NCI-H1930 (cell line): Measurements from ENCODE around the gene SHMT1.
"Not testable (repeated sequence)": the region's sequence is repeated elsewhere in the genome, so short reads cannot be mapped to it uniquely, and the experiment has no call there.

ENCODE experiments used
- DNase-seq, 2 experiments: peaks; one replicate each; lab custom pipeline; 2025; lab: John Stamatoyannopoulos, UW

SHMT1 gene

GRCh38 chr17:18363101-18364049 lies at the start of gene SHMT1:
SHMT1 (minus strand) TSS chr17:18363550; CDS start chr17:18355981, 7,569 bp downstream.
- peak; percentile 83 to 91 for DNase-seq

GRCh38 chr17:18412001-18412538 lies 48.7 kb upstream of the SHMT1 start:
- DNase-seq: not testable (repeated sequence)

- not testable (repeated sequence) for DNase-seq
These were observed 48.1 kb upstream of the SHMT1 start for GRCh38 chr17:18411377-18411864.

- not testable (repeated sequence) for DNase-seq
These were observed 47.4 kb upstream of the SHMT1 start for GRCh38 chr17:18410736-18411135.

GRCh38 chr17:18409321-18409720 lies 46.0 kb upstream of the SHMT1 start:
- peak; percentile 71 to 86 for DNase-seq

GRCh38 chr17:18408906-18409305 lies 45.6 kb upstream of the SHMT1 start:
- peak; percentile 61 to 78 for DNase-seq

- not testable (repeated sequence) for DNase-seq
These were observed 40.3 kb upstream of the SHMT1 start for GRCh38 chr17:18403604-18404003.

- not testable (repeated sequence) for DNase-seq
These were observed 39.8 kb upstream of the SHMT1 start for GRCh38 chr17:18403166-18403565.

- DNase-seq: not testable (repeated sequence)
These were observed 38.7 kb upstream of the SHMT1 start for GRCh38 chr17:18401872-18402590.

- not testable (repeated sequence) for DNase-seq
These were observed 25.4 kb upstream of the SHMT1 start for GRCh38 chr17:18388728-18389127.

- not testable (repeated sequence) for DNase-seq
These were observed 24.9 kb upstream of the SHMT1 start for GRCh38 chr17:18388266-18388665.

GRCh38 chr17:18387583-18387982 lies 24.2 kb upstream of the SHMT1 start:
- not testable (repeated sequence) for DNase-seq

GRCh38 chr17:18384271-18384670 lies 20.9 kb upstream of the SHMT1 start:
- DNase-seq: not testable (repeated sequence)

GRCh38 chr17:18383079-18383481 lies 19.7 kb upstream of the SHMT1 start:
- DNase-seq: not testable (repeated sequence)

- DNase-seq: no peak
These were observed 19.2 kb upstream of the SHMT1 start for GRCh38 chr17:18382441-18383078.

GRCh38 chr17:18381953-18382245 lies 18.5 kb upstream of the SHMT1 start:
- DNase-seq: no peak

- DNase-seq: no peak
These were observed 18.0 kb upstream of the SHMT1 start for GRCh38 chr17:18381158-18381952.

- DNase-seq: no peak
These were observed 17.3 kb upstream of the SHMT1 start for GRCh38 chr17:18380471-18381157.

GRCh38 chr17:18379246-18380146 lies 16.1 kb upstream of the SHMT1 start:
- DNase-seq: no peak
